ENCODE data around the gene ASXL1.
"Not testable (repeated sequence)": the region's sequence is repeated elsewhere in the genome, so short reads cannot be mapped to it uniquely, and the experiment has no call there.

Gene ASXL1

DNA sequence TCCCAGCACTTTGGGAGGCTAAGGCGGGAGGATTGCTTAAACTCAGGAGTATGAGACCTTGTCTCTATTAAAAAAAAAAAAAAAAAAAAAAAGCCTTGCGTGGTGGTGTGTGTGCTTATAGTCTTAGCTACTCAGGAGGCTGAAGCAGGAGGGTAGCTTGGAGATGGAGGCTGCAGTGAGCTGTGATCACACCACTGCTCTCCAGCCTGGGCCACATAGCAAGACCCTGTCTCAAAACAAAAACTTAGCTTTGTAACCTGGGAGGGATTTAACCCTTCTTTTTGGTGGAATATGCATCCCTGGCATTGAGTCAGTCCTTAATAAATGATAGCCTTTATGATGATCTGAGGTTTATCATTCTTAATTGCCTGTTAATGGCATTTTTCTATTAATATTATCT is 12.8 kb downstream of the ASXL1 start:
- DNase-seq (ENCODE audit: low spot score) = no peak
- Histone ChIP-seq H3K27ac (no peak overlapping the region), H3K4me3 (no peak overlapping the region)
- TF ChIP-seq, protein P1, sequence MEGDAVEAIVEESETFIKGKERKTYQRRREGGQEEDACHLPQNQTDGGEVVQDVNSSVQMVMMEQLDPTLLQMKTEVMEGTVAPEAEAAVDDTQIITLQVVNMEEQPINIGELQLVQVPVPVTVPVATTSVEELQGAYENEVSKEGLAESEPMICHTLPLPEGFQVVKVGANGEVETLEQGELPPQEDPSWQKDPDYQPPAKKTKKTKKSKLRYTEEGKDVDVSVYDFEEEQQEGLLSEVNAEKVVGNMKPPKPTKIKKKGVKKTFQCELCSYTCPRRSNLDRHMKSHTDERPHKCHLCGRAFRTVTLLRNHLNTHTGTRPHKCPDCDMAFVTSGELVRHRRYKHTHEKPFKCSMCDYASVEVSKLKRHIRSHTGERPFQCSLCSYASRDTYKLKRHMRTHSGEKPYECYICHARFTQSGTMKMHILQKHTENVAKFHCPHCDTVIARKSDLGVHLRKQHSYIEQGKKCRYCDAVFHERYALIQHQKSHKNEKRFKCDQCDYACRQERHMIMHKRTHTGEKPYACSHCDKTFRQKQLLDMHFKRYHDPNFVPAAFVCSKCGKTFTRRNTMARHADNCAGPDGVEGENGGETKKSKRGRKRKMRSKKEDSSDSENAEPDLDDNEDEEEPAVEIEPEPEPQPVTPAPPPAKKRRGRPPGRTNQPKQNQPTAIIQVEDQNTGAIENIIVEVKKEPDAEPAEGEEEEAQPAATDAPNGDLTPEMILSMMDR (IDR thresholded peaks at IDR 0.05) = no peak

DNA sequence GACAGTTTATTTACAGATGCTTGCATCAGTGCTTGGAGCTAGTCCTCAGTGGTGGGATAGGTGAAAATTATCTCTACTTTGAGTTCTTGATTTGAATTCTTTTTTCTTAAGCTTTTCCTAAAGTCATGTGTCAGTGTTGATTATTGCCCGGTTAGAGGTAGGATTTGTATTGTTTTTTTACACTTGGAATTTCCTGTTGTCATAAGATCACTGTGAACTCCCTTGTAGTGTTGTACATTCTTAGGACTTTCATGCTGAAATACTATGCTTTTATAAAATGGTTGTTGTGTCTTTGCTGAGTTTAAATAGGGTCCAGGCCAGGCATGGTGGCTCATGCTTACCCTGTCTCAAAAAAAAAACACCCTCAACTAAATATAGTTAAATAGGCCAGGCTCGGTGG is 20.3 kb downstream of the ASXL1 start:
- DNase-seq (ENCODE audit: low spot score) = no peak
- H3K27ac ChIP-seq = no peak overlapping the region
- TF ChIP-seq, protein P1 (IDR thresholded peaks at IDR 0.05) = no peak

DNA sequence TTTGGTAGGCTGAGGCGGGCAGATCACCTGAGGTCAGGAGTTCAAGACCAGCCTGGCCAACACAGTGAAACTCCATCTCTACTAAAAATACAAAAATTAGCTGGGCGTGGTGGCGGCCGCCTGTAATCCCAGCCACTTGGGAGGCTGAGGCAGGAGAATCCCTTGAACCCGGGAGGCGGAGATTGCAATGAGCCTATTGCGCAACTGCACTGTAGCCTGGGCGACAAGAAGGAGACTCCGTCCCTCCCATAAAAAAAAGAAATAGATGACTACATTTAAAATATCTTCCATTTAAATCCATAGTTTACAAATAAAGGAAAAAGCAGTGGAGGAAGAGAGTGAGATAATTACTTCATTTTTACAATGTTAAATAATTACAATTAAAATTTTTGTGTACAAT is 21.9 kb downstream of the ASXL1 start:
- not testable (repeated sequence) for H3K27ac ChIP-seq; H3K4me3 ChIP-seq; DNase-seq (ENCODE audit: low spot score)

More for the DNA sequence above, 20.3 kb downstream of the ASXL1 start:
- H3K4me3 ChIP-seq = no peak overlapping the region

DNA sequence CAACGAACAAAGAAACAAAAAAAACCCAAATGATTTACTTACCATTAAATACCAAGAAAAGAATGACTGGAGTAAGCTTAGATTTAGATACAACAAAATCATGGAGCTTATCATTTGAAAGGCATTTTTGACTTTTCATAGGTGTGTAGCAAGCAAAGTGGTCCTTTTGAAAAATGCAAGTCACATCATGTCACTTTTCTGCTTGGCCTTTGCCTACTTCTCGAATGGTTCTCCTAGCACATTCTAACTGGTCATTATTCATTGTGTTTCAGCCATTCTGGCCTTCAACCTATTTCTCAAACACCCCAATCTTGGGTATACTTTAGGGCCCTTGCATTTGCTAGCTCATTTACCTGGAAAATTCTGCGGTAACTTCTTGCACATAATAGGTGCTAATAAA is 22.6 kb downstream of the ASXL1 start:
- TF ChIP-seq, protein P1 (IDR thresholded peaks at IDR 0.05) = no peak
- no peak overlapping the region for H3K27ac ChIP-seq
- H3K4me3 ChIP-seq = no peak overlapping the region
- DNase-seq (ENCODE audit: low spot score) = no peak

DNA sequence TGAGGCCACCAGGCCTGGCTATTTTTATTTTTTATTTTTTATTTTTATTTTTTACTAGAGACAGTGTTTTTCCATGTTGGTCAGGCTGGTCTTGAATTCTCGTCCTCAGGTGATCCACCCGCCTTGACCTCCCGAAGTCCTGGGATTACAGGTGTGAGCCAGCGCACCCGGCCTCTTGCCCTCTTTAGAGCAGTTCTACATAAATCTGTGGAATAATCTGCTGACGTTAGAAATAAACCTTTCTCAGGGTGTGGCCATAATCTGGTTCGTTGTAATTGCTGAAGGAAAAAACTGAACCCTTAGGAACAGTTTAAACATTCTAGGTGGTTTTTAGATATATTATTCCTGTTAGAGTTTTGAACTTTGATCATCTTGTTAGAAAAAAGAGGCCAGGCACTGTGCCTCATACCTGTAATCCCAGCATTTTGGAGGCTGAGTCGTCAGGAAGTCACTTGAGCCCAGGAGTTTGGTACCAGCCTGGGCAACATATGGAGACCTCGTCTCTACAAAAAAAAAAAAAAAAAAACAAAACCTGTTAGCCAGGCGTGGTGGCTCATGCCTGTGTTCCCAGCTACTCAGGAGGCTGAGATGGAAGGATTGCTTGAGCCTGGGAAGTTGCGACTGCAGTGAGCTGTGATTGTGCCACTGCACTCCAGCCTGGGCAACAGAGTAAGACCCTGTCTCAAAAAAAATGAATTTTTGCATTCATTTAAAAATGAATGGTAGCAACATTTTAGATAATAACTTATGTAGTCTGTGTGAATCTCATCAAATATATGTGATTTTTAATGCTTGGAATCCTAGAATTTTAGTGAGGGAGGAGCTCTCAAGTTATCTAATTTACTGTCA is 24.2 kb downstream of the ASXL1 start:
- Histone ChIP-seq H3K27ac (no peak overlapping the region), H3K4me3 (no peak overlapping the region)
- TF ChIP-seq, protein P1 (IDR thresholded peaks at IDR 0.05) = no peak
- no peak for DNase-seq (ENCODE audit: low spot score)

DNA sequence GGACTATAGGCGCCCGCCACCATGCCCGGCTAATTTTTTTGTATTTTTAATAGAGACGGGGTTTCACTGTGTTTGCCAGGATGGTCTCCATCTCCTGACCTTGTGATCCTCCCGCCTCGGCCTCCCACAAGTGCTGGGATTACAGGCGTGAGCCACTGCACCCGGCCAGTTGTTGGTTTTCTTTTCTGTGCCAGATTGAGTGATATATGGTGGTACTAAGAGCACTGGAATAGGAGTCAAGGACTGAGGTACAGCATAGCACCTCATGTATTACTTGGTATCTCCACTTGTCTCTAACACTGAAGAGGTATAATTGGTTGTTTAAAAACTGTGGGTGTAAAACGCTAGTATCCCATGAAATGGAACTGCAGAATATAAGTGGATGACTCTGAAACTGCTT is 25.3 kb downstream of the ASXL1 start:
- not testable (repeated sequence) for DNase-seq (ENCODE audit: low spot score); H3K27ac ChIP-seq; H3K4me3 ChIP-seq

DNA sequence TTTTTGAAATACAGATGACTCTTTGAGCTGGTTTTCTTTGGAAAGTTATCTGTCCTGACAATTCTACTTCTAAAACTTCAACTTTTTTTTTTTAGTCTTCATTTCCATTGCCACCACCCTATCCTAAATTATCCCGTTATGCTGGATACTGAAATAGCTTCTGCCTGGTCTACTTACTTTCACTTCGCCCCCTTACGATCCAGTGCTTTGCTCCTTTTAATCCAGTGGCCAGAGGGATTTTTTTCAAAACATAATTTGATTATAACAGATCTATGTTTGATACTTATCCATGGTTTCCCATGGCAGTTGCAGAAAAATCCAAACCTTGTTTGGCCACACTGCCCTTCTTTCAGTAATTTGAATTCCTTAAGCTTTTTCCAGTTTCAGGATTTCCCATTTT is 27.4 kb downstream of the ASXL1 start:
- Histone ChIP-seq H3K27ac (peak overlapping the region in 1 of 2 donors; percentile 39), H3K4me3 (peak overlapping the region; percentile 51)
- no peak for DNase-seq (ENCODE audit: low spot score)
- TF ChIP-seq, protein P1 (IDR thresholded peaks at IDR 0.05) = no peak

DNA sequence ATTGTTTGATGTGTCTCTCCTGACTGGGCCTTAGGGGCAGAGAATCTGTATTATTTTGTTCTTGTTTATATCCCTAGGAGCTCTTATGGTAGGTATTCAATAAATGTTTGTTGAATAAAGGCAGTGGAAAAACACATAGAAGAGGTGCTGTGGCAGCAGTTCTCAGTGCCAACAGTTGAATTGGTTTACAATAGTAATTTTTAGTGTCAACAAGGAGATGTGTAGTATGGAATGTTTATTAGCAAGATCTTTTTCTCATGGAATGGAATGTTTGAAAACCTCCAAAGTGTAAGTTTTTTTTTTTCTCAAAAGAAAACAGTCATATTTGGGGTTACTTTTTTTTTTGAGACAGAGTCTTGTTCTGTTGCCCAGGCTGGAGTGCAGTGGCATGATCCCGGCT is 28.0 kb downstream of the ASXL1 start:
- TF ChIP-seq, protein P1 (IDR thresholded peaks at IDR 0.05) = no peak
- Histone ChIP-seq H3K27ac (peak overlapping the region in 1 of 2 donors; percentile 39), H3K4me3 (peak overlapping the region; percentile 51)
- no peak for DNase-seq (ENCODE audit: low spot score)

All from coronary artery (tissue), 2 donors.